ENCODE results near the gene MAP7. TPM values are rescaled to one million over a fixed set of nuclear protein-coding genes. Genes with fewer than 3 reads are reported as not detected.

Gene MAP7
- total and polyA plus RNA-seq, 2 donors (not counting 3 experiments of a cell fraction or from before 2014, with no cell fraction given), result 0.07 to 0.42 TPM

- no peak for TF ChIP-seq EZH2 (IDR thresholded peaks at IDR 0.05; ENCODE audit: borderline replicate concordance, low read depth, low read length, severe bottlenecking)
- TF ChIP-seq MYC (IDR thresholded peaks at IDR 0.05; ENCODE audit: low read depth, low read length), result no peak
- no peak for TF ChIP-seq POLR2AphosphoS5 (IDR thresholded peaks at IDR 0.05; ENCODE audit: insufficient read depth, low read depth, low read length)
- no peak for TF ChIP-seq JUN (IDR thresholded peaks at IDR 0.05; ENCODE audit: borderline replicate concordance, insufficient read depth, insufficient read length, low read depth)
- TF ChIP-seq FOS (IDR thresholded peaks at IDR 0.05; ENCODE audit: borderline replicate concordance, insufficient read depth, low read length), result no peak
- TF ChIP-seq CTCF (IDR thresholded peaks at IDR 0.05; ENCODE audit: extremely low read depth in 1 of 2, insufficient read depth in 1 of 2, low read depth in 1 of 2, low read length in 2 of 2), result no peak
- TF ChIP-seq GATA2 (IDR thresholded peaks at IDR 0.05; ENCODE audit: insufficient read depth, insufficient read length, low read depth, low read length), result no peak
- no peak for TF ChIP-seq MAX (IDR thresholded peaks at IDR 0.05; ENCODE audit: insufficient read depth, insufficient read length)
- no peak for TF ChIP-seq POLR2A (IDR thresholded peaks at IDR 0.05; ENCODE audit: low read depth, low read length)
- dilution Hi-C loops (cut with MboI; ENCODE audit: extremely low pct_ligation_motif_present, low sequenced_read_pairs) (no loop called here), intact Hi-C loops (cut with micrococcal nuclease) (no loop called here)
- H3K9me1 ChIP-seq (replicated peaks; ENCODE audit: control insufficient read depth, extremely low read depth, insufficient read depth, low read length), result no peaks in the 10 kb centered on the region
- H2AFZ ChIP-seq (ENCODE audit: low read depth, low read length), result no peak overlapping the region
- no peak overlapping the region for H3K27ac ChIP-seq (ENCODE audit: insufficient read depth, low read depth, low read length)
- no peaks in the 10 kb centered on the region for H3K79me2 ChIP-seq (ENCODE audit: control insufficient read depth, insufficient read depth, low read length)
- FAIRE-seq, result no peak
- H3K4me2 ChIP-seq (ENCODE audit: insufficient read depth, low read length), result no peak overlapping the region
- ChIA-PET CTCF (no interaction called here), POLR2A (no interaction called here)
- no TSS peak for BruUV-seq (replicated peaks)
- no peak for DNase-seq (ENCODE audit: low read depth, low spot score)
- no peaks in the 10 kb centered on the region for H4K20me1 ChIP-seq (replicated peaks; ENCODE audit: control insufficient read depth, extremely low read depth, insufficient read depth, low read length)
- H3K4me1 ChIP-seq (ENCODE audit: control insufficient read depth, extremely low read depth, insufficient read depth, low read length), result no peaks in the 10 kb centered on the region
- no peaks in the 10 kb centered on the region for H3K9me3 ChIP-seq (replicated peaks; ENCODE audit: control insufficient read depth, insufficient read depth, low read length)
- no peak overlapping the region for H3K9ac ChIP-seq (replicated peaks; ENCODE audit: extremely low read depth, insufficient read depth, low read length)
- no peak overlapping the region for H3K4me3 ChIP-seq (replicated peaks in 1 of 3; ENCODE audit: insufficient read depth in 1 of 3, low read depth in 1 of 3, low read length in 3 of 3)
- H3K27me3 ChIP-seq (ENCODE audit: control insufficient read depth in 2 of 2, insufficient read depth in 2 of 2, low read length in 2 of 2), result no peaks in the 10 kb centered on the region
- H3K36me3 ChIP-seq (ENCODE audit: control insufficient read depth in 2 of 2, extremely low read depth in 1 of 2, insufficient read depth in 2 of 2, low read length in 2 of 2), result no peaks in the 10 kb centered on the region
Observed at GRCh38 chr6:136510299-136510698, 39.9 kb downstream of the MAP7 start.
